ENCODE measurements around the gene SLC9A9. TPM values are rescaled to one million over a fixed set of nuclear protein-coding genes. Genes with fewer than 3 reads are reported as not detected.

The SLC9A9 gene
- total and polyA plus RNA-seq, 2 of the 8 experiments (the other 6 are each of a cell fraction or from before 2014, with no cell fraction given), result 0.48 to 1.1 TPM

GRCh38 chr3:143897576-143898295 is 49.5 kb upstream of the SLC9A9 start:
- H3K4ac ChIP-seq (replicated peaks; ENCODE audit: insufficient read length, low read depth, low read length), result no peak overlapping the region
- H3K23ac ChIP-seq (ENCODE audit: insufficient read length), result no peak overlapping the region
- H2BK20ac ChIP-seq (ENCODE audit: low read length), result no peak overlapping the region
- FAIRE-seq (no peak), DNase-seq (ENCODE audit: low read depth in 1 of 2, low spot score in 2 of 2) (no peak)
- H4K8ac ChIP-seq (ENCODE audit: extremely low read depth, insufficient read depth, low read length), result no peak overlapping the region
- H3K9ac ChIP-seq (replicated peaks in 1 of 4; ENCODE audit: extremely low read depth in 1 of 4, low read depth in 3 of 4, low read length in 3 of 4), result no peak overlapping the region
- ChIA-PET CTCF (ENCODE audit: partially characterized antibody) (interaction anchor here (0.8 to 1.0 kb wide), 2 partner anchors 12 to 127 kb away, joined by 3 read pairs; no protein-coding TSS in a partner anchor), POLR2A (ENCODE audit: partially characterized antibody) (no interaction called here)
- no peak overlapping the region for H2BK120ac ChIP-seq (replicated peaks; ENCODE audit: low read depth, low read length)
- no peak overlapping the region for H2BK15ac ChIP-seq (ENCODE audit: low read length)
- H3K14ac ChIP-seq (ENCODE audit: insufficient read length), result no peak overlapping the region
- 81% methylated on average over 7 of the region's 7 CpGs; no CpG with 5 or more reads in 1 of the 2 experiments for WGBS, 2 experiments (ENCODE audit: extremely low coverage in 1 of 2, insufficient coverage in 1 of 2, insufficient read length in 1 of 2, insufficient replicate concordance in 2 of 2, low coverage in 1 of 2, low lambda C conversion rate in 2 of 2, missing lambda C conversion rate in 1 of 2)
- no peaks in the 10 kb centered on the region for H4K20me1 ChIP-seq (replicated peaks in 1 of 2; ENCODE audit: control insufficient read depth in 1 of 2, insufficient read depth in 2 of 2, low read length in 2 of 2)
- H2AK5ac ChIP-seq (ENCODE audit: low read depth, low read length), result no peak overlapping the region
- H3K4me1 ChIP-seq (replicated peaks in 1 of 4; ENCODE audit: control insufficient read depth in 3 of 4, insufficient read depth in 4 of 4, low read length in 3 of 4), result no peaks in the 10 kb centered on the region
- no peaks in the 10 kb centered on the region for H3K79me2 ChIP-seq (ENCODE audit: control insufficient read depth in 1 of 2, insufficient read depth in 2 of 2, low read length in 2 of 2)
- H3K36me3 ChIP-seq (ENCODE audit: control insufficient read depth in 2 of 4, insufficient read depth in 4 of 4, low read length in 3 of 4), result no peaks in the 10 kb centered on the region
- H3K9me3 ChIP-seq (ENCODE audit: insufficient read depth in 2 of 2, low read depth in 1 of 2, low read length in 1 of 2), result no peaks in the 10 kb centered on the region
- no peak overlapping the region for H3K4me3 ChIP-seq (ENCODE audit: extremely low read depth in 1 of 4, insufficient read depth in 2 of 4, low read depth in 3 of 4, low read length in 4 of 4)
- H3K27ac ChIP-seq (ENCODE audit: low read depth, low read length), result no peak overlapping the region
- no peak overlapping the region for H3K4me2 ChIP-seq (ENCODE audit: insufficient read depth in 1 of 2, low read depth in 2 of 2, low read length in 2 of 2)
- H3K18ac ChIP-seq (ENCODE audit: extremely low read depth, low read length), result no peak overlapping the region
- H4K91ac ChIP-seq (replicated peaks; ENCODE audit: insufficient read length, low read length), result no peak overlapping the region
- no peaks in the 10 kb centered on the region for H3K23me2 ChIP-seq (ENCODE audit: low read depth, low read length)
- no peak overlapping the region for H2AFZ ChIP-seq (ENCODE audit: low read length)
- H2BK5ac ChIP-seq (ENCODE audit: low read depth, low read length), result no peak overlapping the region
- H3K79me1 ChIP-seq (ENCODE audit: low read depth, low read length), result no peaks in the 10 kb centered on the region
- no peak overlapping the region for H3K56ac ChIP-seq (replicated peaks; ENCODE audit: insufficient read length, low read depth, low read length)
- no peaks in the 10 kb centered on the region for H3K27me3 ChIP-seq (replicated peaks in 1 of 4; ENCODE audit: control insufficient read depth in 3 of 4, extremely low read depth in 1 of 4, insufficient read depth in 3 of 4, low read length in 3 of 4)
- H4K5ac ChIP-seq (ENCODE audit: insufficient read length, low read depth, low read length), result no peak overlapping the region
- H2BK12ac ChIP-seq (ENCODE audit: low read depth, low read length), result no peak overlapping the region
- no peak for TF ChIP-seq POU5F1 (IDR thresholded peaks at IDR 0.05; ENCODE audit: low read depth, low read length)
- TF ChIP-seq SP2 (IDR thresholded peaks at IDR 0.05; ENCODE audit: low read length), result no peak
- no peak for TF ChIP-seq MAFK (IDR thresholded peaks at IDR 0.05; ENCODE audit: low read depth, low read length)
- TF ChIP-seq RBBP5 (IDR thresholded peaks at IDR 0.05; ENCODE audit: borderline replicate concordance, low read depth, low read length), result no peak
- no peak for TF ChIP-seq CHD1 (IDR thresholded peaks at IDR 0.05; ENCODE audit: low read depth, low read length)
- TF ChIP-seq ASH2L (IDR thresholded peaks at IDR 0.05; ENCODE audit: low read length), result no peak
- no peak for TF ChIP-seq PHF8 (conservative IDR thresholded peaks at IDR 0.05; ENCODE audit: low read depth, low read length)
